Breast epithelium (tissue), 3 donors: ENCODE results near the gene MAP3K12.

Experiments
- CTCF ChIP-seq, 3 donors: fragments of 450-650 bp; IDR thresholded peaks; one replicate each; pipeline ENCODE4 v1.5.1; 2016 to 2017; ENCODE audit warnings: antibody characterized with exemption in 3 of 3, mild to moderate bottlenecking in 3 of 3, moderate library complexity in 3 of 3
- POLR2A ChIP-seq: fragments of 450-650 bp; IDR thresholded peaks from one replicate; pipeline ENCODE4 v1.6.1; 2016; ENCODE audit warnings: antibody characterized with exemption, mild to moderate bottlenecking, moderate library complexity
- POLR2AphosphoS5 ChIP-seq, 3 donors: sonication (generic); formaldehyde crosslinking; IDR thresholded peaks; one replicate each; pipeline ENCODE4 v1.6.1; 2017; ENCODE audit warnings: antibody characterized with exemption in 3 of 3

DNA sequence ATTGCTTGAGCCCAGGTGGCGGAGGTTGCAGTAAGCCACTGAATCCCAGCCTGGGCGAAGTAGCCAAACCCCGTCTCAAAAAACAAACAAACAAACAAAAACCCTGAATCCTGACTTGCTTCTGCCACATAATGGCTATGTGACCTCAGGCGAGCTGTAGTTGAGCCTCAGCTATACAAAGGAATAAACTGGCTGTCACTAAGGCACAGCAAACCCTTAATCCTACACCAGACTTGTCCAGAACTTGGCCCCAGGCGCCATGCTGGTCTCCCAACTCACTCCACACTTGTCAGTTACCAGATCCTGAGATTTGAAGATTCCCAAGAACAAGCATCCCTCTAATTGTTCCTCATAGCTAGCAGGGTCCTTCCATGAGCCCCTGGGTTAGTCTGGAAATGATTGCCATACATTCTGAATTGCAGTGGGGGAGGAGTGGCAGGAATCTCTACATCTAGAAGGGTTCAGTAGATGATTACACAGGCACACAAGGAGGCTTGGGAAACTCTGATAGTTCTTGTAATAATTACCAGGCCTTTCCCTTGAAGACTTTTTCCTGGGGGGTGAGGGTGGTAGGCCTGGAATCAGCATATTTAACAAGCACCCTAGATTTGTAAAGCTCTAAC lies 9.9 kb downstream of the MAP3K12 start:
- TF ChIP-seq CTCF (IDR thresholded peaks at IDR 0.05) (no peak), POLR2AphosphoS5 (IDR thresholded peaks at IDR 0.05) (no peak), POLR2A (no peak)
